Measurements from ENCODE around the gene D2HGDH.
"Not testable (repeated sequence)": the region's sequence is repeated elsewhere in the genome, so short reads cannot be mapped to it uniquely, and the experiment has no call there.

Gene D2HGDH

GRCh38 chr2:241751152-241751551 lies 16.7 kb downstream of the D2HGDH start:
- FAIRE-seq: no peak

DNA sequence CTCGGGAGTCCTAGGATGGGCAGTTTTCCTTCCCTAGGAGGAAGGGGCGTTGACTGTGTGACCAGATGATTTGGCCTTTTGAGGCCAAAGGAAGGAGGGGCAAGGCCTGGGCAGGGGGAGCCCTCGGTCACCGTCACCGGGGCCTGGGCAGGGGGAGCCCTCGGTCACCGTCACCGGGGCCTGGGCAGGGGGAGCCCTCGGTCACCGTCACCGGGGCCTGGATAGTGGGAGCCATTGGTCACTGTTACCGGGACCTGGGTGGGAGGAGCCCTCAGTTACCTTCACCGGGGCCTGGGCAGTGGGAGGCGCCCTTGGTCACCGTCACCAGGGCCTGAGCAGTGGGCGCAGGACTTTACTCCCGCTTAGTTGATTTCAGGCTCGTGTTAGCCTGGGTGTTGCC lies 17.3 kb downstream of the D2HGDH start:
- no peak for FAIRE-seq

- FAIRE-seq: no peak
Measured at GRCh38 chr2:241752253-241752652, 17.8 kb downstream of the D2HGDH start.

GRCh38 chr2:241752689-241753276 lies 18.4 kb downstream of the D2HGDH start:
- FAIRE-seq: no peak

DNA sequence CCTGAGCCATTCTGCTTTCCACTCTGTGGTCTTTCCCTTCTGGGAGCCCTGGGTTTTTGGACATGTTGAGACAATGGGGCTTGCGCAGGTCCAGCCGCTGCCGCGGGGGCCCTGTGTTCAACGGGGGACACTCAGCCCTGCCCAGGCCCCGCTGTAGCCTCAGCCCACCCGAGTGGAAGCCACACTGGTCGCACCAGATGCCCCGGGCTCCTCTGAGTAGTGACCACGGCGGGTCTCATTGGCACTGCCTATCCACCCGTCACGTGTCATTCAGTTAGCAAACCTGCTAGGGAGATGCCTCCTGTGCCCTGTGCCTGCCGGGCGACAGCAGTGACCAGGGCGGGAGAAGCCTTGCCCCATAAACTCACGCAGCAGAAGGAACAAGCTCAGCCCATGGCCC lies 19.1 kb downstream of the D2HGDH start:
- FAIRE-seq: no peak

- FAIRE-seq: no peak
Measured at GRCh38 chr2:241754042-241754441, 19.6 kb downstream of the D2HGDH start.

DNA sequence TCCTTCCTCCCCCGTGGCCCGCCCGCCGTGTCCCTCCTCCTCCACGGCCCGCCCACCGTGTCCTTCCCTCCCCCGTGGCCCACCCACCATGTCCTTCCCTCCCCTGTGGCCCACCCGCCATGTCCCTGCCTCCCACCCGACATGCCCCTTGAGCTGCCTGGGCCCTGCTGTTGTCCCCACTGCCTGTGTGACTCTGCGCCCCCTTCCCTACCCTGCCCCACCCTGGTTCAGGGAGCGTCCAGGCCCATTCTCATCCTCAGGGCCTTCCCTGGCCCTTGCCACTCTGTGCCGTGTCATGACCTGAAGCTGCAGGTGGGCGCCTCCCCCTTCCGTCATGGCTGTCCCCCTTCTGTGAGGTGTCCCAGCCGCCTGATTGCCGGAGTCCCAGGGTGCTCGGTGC lies 20.7 kb downstream of the D2HGDH start:
- no peak for FAIRE-seq

GRCh38 chr2:241755777-241756176 lies 21.3 kb downstream of the D2HGDH start:
- FAIRE-seq: no peak

- FAIRE-seq: no peak
Measured at GRCh38 chr2:241759067-241759807, 24.8 kb downstream of the D2HGDH start.

DNA sequence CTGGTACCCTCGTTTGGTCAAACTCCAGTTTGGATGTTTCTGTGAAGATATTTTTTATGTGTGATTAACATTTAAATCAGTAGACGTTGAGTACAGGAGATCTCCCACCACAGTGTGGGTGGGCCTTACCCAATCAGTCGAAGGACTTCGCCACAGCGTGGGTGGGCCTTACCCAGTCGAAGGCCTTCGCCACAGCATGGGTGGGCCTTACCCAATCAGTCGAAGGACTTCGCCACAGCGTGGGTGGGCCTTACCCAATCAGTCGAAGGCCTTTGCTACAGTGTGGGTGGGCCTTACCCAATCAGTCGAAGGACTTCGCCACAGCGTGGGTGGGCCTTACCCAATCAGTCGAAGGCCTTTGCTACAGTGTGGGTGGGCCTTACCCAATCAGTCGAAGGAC lies 25.5 kb downstream of the D2HGDH start:
- not testable (repeated sequence) for FAIRE-seq

DNA sequence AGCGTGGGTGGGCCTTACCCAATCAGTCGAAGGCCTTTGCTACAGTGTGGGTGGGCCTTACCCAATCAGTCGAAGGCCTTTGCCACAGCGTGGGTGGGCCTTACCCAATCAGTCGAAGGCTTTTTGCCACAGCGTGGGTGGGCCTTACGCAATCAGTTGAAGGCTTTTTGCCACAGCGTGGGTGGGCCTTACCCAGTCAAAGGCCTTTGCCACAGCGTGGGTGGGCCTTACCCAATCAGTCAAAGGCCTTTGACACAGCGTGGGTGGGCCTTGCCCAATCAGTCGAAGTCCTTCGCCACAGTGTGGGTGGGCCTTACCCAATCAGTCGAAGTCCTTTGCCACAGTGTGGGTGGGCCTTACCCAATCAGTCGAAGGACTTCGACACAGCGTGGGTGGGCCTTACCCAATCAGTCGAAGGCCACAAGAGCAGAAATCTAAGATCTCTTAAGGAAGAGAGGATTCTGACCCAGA lies 25.9 kb downstream of the D2HGDH start:
- no peak for FAIRE-seq

DNA sequence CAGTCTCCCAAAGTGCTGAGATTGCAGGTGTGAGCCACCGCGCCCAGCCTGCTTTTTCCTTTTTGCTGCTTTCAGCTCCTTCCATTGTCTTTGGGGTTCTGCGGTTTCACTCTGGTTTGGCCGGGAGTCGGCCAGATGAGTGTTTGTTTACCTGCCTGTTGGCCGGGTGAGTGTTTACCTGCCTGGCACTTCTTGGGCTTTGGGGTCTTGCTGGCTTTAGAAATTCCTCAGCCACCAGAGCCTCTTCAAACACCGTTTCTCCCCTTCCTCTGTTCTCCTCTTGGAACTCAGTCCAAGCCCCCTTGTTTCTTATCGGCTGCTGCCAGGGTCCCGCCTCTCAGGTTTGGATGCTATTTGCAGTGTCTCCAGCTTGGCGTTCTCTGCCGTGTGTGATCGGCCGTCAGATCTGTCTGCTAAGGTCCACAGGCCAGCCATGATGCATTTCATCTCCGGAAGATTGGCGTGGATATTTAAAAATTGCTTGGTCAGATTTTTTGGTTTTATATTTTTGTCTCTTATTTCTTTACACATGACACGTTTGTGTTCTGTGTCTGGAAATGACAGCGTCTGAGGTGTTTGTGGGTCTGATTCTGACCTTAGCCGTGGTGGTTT lies 28.0 kb downstream of the D2HGDH start:
- no peak for FAIRE-seq

- no peak for FAIRE-seq
Measured at GRCh38 chr2:241762933-241763369, 28.5 kb downstream of the D2HGDH start.

DNA sequence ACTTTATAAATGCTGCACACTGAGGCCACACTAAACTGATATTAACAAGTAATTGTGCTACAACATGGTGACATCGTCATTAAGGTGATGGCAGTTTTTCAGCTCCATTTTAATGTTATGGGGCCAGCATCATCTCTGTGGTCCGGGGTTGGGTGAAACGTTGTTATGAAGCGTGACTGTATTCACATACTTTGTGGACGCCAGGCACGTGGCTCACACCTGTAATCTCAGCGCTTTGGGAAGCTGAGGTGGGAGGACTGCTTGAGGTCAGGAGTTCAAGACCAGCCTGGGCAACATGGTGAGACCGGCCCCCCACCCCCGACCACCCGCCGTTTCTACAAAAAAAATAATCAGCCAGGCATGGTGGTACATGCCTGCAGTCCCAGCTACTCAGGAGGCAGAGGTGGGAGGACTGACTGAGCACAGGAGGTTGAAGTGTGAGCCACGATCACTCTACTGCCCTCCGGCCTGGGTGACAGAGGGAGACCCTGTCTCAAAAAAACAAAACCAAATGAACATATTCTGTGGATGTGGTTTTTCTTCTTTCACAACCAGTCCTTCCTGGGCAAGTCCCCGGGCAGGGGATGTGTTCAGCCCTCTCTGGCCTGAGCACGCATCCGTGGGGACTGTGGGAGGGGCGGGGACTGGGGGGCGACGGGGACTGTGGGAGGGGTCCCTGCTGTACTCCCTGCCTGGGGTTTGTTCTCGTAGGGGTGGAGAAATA lies 29.3 kb downstream of the D2HGDH start:
- no peak for FAIRE-seq

DNA sequence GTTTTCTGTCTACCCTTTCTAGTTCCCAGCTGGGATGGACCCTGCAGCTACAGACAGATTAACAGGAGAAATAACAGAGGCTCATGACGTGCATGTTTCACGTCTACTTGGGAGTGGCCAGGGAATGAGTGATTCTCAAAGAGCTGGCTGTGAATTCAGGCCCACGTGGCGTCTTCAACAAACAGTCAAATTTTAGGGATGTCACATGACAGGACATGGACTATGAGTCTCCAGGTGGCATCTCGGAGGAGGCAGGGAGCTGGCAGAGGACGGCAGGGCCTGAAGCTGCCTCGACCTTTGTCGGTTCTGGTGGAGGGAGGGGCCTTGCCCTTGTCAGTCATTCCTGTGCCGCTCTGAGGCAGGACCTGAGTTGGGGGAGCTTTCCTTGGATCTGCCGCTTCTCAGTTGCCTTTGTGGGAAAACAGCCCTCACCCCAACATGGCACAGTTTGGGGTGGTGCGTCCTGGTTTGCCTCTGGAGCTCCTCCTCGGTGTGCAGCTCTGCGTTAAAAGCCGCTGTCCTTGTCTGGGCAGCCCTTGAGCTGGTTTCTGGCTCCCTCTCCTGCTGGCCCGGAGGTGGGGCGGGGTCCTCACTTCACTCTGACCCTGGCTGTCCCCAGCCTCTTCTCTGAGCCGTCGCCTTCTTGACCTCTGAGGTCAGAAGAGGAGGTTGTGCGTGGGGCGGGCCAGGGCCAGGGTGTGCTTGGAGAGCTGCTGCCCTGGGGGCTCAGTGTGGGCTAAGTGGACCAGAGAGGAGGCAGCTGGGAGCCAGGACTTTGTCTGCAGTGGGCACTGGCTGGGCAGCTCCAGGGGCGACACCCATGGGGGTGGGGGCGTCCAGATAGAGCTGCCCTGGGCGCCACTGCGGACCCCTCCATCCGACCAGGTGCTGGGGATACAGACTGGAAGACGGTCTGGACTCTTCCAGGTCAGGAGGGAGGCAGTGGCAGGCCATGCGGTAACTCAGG lies 30.1 kb downstream of the D2HGDH start:
- no peak for FAIRE-seq

DNA sequence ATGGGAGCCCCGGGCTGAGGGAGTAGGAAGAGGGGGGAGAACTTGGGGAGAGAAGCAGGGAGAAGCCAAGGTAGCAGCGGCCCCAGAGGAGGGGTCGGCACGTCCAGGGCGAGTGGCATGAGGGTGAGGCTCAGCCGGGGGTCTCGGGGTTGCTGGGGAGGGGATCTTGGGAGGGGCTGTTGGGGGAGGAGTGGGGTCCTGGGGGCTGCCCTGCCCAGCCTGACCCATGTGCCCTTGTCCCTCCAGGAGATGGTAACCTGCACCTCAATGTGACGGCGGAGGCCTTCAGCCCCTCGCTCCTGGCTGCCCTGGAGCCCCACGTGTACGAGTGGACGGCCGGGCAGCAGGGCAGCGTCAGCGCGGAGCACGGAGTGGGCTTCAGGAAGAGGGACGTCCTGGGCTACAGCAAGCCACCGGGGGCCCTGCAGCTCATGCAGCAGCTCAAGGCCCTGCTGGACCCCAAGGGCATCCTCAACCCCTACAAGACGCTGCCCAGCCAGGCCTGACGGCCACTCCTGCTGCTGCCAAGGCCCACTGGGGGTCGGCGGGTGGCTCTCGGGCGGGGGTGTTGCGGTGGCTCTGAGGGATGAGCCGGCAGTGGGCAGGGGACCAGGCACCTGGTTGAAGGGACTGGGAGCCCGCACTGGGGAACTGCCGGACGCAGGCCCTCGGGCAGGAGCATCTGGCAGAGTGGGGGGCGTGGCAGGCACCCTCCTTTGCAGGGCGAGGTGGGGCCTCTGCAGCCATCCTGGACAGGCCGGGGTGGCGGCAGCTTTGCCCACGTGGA lies 33.2 kb downstream of the D2HGDH start:
- no peak for FAIRE-seq

DNA sequence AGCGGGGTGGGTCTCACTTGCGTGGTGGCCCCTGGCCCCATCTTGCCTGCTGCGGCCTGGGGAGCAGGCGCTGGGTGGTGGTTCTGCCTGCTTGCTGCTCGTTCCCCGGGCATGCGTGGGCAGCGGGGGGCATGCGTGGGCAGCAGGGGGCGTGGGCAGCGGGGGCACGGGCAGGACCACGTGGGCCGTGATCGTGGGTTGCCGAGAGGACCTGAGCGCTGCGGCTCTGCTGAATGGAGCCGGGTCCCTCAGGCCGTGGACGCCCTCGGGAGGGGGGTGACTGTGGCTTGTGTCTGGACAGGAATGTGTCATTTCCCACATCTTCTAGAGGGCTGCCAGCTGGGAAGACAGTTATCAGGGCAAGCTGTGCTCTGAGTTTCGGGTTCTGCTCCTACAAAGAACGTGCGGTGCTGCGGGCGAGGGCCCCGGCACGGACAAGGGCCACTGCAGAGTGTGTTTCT lies 33.9 kb downstream of the D2HGDH start:
- FAIRE-seq: no peak

GRCh38 chr2:241768850-241769249 lies 34.4 kb downstream of the D2HGDH start:
- FAIRE-seq: no peak

- no peak for FAIRE-seq
Measured at GRCh38 chr2:241769819-241770184, 35.4 kb downstream of the D2HGDH start.

DNA sequence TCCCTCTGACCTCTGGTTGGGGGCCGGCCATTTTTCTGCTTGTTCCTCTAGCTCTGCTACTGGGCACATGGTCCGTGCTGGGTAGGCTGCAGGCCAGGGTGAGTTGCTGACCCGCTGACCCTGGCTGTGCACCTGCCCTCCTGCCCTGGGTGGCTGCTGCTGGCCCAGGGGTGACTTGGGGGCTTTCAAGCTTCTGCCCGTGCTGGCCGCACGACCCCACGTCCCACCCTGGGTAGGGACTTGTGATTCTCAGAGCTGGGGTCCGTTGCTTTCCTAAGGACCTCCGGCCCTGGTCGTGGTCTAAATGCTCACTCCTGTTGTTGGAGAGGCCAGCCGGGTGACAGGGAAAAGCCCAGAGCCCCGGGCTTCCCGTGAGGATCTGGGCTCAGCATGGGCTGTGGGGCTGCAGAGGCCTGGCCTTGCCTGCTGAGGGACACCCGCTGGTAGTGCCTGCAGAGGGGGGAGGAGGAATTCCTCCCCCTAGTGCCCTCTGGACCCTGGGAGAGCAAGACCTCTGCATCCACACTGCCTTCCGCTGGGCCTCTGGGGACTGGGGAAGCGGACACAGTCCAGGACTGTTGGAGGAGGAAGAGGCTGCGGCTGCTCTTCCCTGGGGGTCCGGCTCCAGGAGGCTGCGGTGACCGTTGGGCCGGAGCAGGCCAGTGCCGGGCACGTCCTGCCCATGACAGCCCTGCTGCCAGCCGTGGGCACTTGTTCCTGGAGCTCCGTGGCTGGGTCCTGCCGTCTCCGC lies 35.9 kb downstream of the D2HGDH start:
- FAIRE-seq: no peak

DNA sequence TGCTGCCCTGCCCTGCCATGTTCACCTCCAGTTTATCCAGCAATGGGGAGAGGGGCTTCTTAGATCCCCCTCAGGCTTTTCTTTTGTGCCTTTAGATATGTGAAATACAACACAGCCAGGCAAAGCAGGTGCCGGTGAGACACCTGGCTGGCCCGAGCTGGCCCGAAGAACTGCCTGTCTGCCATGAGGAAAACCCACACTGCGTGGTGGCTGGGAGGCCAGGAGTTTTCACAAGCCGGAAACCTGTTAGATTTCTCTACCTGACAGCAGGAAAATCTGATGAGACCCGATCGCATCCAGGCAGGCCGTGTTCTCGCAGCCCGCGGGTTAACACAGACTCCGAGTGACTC lies 36.5 kb downstream of the D2HGDH start:
- FAIRE-seq: no peak

All from colon (tissue), 2 donors.